ENCODE measurements around the gene TXLNG.

DNA sequence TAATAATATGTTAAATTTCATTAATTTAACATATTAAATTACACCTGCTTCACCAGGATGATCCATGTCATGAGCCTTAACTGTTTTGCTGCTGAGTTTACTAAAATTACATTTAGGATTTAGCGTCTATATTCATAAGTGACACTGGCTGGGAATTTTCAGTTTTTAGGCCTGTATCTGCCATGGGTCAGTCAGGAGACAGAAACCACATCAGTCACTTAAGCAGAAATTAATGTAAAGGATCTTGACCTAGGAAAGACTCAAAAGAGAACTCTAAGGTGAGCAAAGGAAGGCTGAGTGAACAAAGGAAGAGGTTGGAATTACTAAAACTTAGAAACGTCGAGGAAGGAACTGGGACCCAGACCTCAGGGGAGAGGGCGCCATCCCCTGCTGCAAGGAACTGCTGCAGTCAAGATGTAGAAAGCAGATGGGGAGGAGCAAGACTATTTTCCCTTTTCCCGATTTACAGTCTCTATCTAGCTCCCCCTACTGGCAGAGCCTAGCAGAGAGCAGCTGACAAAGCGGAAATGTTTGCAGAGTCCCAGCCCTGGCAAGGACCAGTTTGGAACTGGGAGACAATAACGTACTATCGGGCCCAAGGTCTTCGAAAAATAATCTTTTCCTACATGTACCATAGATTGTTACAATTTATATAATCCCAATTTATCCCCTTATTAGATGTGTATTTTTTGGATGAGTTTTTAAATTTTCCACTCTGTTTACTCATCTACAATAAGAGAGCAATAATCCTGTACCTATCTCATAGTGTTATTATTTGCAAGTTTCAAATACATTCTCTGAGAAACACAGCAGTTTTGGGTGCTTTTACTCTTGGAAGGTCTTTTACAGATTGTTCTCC, 106.5 kb downstream of the TXLNG start:
- TF ChIP-seq, protein P1, sequence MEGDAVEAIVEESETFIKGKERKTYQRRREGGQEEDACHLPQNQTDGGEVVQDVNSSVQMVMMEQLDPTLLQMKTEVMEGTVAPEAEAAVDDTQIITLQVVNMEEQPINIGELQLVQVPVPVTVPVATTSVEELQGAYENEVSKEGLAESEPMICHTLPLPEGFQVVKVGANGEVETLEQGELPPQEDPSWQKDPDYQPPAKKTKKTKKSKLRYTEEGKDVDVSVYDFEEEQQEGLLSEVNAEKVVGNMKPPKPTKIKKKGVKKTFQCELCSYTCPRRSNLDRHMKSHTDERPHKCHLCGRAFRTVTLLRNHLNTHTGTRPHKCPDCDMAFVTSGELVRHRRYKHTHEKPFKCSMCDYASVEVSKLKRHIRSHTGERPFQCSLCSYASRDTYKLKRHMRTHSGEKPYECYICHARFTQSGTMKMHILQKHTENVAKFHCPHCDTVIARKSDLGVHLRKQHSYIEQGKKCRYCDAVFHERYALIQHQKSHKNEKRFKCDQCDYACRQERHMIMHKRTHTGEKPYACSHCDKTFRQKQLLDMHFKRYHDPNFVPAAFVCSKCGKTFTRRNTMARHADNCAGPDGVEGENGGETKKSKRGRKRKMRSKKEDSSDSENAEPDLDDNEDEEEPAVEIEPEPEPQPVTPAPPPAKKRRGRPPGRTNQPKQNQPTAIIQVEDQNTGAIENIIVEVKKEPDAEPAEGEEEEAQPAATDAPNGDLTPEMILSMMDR (IDR thresholded peaks at IDR 0.05): no peak
- no peak for TF ChIP-seq POLR2A (IDR thresholded peaks at IDR 0.05)

Data from lower leg skin (tissue), 3 donors.